Suppressor macrophage treated with lipopolysaccharide for 4 hours (primary cell): ENCODE data around the gene CLDN6.

ENCODE experiments used
- DNase-seq: peaks from one replicate; pipeline ENCODE4 v3.0.0-alpha.2; 2020

CLDN6 gene

DNA sequence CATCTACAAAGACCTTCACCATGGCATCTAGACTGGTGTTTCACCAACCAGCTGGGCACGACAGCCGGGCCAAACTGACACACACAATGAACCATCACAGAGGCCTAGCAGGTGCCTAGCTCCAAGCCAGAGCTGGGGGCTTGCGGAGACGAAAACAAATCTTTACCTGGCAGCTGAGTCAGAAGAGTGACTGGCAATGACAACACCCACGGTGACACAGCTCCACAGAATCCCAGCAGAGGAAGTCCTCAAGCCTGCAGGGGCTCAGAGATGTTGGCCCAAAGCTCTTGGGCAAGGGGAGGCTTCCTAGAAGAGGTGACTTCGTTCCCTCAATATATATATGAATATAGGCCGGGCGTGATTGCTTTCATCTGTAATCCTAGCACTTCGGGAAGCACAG is 33.5 kb upstream of the CLDN6 start:
- no peak for DNase-seq

DNA sequence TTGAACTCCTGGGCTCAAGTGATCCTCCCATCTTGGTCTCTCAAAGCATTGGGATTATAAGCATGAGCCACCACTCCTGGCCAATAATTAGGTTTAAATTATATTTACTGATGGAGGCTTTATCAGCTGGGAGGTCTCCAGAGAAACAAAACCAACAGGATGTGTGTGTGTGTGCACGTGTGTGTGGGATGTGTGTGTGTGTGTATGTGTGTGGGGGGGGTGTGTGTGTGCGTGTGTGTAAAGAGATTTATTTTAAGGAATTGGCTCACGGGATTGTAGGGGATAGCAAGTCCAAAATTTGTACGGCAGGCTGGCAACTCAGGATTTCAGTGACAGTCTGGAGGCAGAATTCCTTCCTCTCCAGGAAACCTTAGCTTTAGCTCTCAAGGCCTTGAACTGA is 33.0 kb upstream of the CLDN6 start:
- no peak for DNase-seq

- no peak for DNase-seq
These were observed 32.5 kb upstream of the CLDN6 start for GRCh38 chr16:3050487-3050886.

GRCh38 chr16:3049921-3050481 is 32.0 kb upstream of the CLDN6 start:
- DNase-seq = no peak

DNA sequence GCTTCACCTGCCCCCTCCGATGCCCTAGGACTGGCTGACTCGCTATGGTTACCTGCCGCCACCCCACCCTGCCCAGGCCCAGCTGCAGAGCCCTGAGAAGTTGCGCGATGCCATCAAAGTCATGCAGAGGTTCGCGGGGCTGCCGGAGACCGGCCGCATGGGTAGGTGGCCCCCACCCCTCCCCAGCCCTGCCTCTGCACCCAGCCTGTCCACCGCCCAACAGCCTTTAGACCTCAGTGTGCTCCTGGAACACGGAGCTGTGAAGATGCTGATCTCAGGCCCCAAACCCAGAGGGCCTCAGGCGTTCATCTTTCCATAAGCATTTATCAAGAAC is 29.4 kb upstream of the CLDN6 start:
- DNase-seq = no peak

DNA sequence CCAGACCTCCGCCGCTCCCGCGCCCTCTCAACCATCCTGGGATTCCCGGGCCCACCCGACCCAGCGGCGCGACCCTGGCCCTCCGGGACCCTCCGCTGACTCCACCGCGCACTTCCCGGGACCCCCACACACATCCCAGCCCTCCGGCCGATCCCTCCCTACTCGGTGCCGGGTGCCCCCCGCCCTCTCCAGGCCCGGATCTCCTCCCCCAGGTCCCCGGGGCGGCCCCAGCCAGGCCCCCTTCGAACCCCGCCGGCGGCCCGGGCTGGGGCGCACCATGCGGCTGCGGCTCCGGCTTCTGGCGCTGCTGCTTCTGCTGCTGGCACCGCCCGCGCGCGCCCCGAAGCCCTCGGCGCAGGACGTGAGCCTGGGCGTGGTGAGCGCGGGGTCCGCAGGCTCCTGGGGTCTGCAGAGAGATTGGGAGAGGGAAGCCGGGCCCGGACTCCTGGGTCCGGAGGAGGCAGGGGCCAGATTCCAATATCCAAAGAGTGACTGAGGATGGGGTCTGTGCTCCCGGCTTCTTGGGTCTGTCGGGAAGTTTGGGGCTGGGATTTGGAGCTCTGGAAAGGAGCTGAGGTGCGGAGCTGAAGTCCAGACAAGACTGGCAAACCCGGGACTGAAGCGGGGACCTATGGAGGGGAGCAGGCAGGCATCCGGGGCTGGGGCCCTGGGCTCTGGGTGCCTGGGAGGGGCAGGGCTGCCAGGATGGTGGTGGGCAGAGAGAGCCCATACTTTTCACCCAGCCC is 28.8 kb upstream of the CLDN6 start:
- DNase-seq = no peak

DNA sequence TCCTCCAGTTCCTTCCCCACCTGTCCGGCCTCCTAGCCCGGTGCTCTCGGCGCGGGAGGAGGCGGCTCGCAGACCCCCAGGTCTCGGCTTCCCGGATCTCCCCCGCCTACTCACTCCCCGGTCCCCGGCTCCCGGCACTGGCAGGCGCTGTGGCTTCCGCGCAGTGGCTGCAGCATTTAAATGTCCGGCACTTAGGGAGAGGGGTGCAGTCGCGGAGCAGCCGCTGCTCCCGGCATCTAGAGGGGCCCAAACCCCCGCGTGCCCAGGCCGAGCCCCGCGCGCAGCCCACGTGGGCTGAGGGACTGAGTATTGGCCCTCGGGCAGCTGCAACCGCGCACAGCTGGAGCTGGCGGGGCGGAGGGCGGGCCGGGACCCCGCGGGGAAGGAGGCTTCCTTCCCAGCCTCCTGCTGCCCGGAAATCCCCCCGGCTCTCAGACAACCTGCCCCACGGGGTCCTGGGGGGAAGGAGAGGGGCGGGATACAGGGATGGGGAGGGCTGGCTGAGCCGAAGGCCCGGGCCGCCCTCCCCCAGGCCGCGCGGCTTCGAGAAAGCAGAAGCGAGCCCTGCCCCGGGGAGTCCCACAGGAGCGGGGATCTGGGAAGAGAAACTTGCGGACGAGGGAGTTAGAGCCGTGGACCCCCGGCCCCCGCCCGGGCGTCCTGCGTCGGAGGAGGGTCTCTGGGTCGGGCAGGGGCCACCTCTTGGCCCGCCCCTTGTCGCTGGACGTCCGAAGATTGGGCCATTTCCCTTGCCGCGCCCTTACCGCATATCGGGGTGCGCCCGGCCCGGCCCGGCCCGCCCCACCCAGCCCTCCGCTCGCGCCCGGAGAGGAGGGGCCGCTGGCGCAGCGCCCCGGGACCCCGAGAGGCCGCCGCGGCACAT is 28.0 kb upstream of the CLDN6 start, which contains the start of gene MMP25:
TSS of gene MMP25 (plus strand) at position 804 of the 883 bp plus-strand sequence. CDS start 357 bp downstream, outside the sequence.
- DNase-seq = peak; percentile 85

DNA sequence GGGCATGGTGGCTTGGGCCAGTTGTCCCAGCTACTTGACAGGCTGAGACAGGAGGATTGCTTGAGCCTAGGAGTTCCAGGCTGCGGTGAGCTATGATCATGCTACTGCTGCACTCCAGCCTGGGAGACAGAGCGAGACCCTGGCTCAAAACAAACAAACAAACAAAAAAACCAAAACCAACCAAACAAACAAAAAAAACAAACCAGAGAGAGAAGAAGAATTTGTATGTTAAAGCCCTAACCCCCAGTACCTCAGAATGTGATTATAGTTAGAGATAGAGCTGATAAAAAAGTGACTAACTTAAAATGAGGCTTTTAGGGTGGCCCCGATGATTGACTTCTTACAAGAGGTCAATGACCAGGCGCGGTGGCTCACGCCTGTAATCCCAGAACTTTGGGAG is 26.7 kb upstream of the CLDN6 start:
- no peak for DNase-seq

DNA sequence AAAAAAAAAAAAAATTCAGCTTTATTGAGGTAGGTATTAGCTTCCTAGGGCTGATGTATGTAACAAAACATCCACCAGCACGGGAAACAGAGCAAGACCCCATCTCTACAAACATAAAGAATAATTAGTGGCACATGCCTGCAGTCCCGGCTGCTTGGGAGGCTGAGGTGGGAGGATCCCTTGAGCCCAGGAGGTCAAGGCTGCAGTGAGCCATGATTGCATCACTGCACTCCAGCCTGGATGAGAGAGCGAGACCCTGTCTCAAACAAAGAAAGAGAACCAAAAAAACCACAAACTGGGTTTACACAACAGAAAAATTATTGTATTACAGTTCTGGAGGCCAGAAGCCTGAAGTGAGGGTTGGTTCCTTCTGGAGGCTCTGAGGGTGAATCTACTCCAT is 24.4 kb upstream of the CLDN6 start:
- no peak for DNase-seq

DNA sequence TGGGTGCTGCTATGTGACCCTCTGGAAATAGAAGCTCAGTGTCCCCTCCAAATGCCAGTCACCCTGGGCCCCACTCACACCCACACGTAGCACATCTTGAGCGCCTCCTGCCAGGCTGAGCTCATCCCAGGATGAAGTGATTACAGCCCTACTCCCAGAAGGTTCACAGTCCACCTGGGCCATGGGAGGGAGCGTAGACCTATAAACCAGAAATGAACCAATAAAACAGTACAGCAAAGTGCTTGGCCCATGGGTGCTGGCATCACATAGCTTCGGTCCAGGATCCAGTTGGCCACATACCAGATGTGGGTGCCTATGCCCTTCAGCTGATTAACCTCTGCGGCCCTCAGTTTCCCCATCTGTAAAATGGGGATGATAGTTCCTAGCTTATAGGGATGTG is 20.9 kb upstream of the CLDN6 start:
- no peak for DNase-seq

- DNase-seq = no peak
These were observed 20.3 kb upstream of the CLDN6 start for GRCh38 chr16:3038256-3038655.

- no peak for DNase-seq
These were observed 18.8 kb upstream of the CLDN6 start, which contains the start of gene BICDL2 for GRCh38 chr16:3036726-3037315. TSS of gene BICDL2 (minus strand) at chr16:3036944. CDS start at chr16:3035496, 1,448 bp downstream.

- DNase-seq = no peak
These were observed 18.2 kb upstream of the CLDN6 start for GRCh38 chr16:3035972-3036725.

DNA sequence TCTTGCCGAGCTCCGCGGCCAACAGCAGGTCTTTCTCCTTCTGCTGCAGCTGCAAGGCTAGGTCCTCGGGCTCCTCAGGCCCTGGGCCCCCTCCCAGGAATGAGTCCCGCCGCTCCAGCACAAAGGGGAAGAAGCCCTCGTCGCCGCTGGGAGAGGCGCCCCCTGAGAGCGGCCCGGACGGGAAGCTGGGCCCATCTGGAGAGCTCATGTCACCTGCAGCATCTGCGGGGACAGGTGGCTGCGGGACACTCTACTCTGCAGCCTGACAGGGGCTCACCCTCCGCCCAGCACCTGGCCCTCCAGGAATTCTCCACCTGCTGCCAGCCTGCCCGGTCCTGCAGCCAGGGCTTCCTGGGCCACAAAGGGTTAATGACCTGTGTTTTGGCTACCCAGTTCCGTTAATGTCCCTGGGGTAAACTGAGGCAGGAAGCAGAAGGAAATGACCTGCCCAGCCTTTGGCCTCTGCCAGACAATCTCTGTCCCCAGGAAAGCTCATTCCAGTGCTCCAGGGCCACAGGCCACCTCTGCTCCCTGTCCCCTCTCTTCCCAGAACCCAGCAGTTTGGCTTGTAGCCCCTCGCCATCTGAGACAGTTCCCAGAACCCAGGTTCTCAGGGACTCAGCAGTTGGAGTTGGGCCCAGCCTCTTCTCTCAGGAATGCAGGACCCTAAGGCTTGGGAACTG is 17.4 kb upstream of the CLDN6 start:
- no peak for DNase-seq

DNA sequence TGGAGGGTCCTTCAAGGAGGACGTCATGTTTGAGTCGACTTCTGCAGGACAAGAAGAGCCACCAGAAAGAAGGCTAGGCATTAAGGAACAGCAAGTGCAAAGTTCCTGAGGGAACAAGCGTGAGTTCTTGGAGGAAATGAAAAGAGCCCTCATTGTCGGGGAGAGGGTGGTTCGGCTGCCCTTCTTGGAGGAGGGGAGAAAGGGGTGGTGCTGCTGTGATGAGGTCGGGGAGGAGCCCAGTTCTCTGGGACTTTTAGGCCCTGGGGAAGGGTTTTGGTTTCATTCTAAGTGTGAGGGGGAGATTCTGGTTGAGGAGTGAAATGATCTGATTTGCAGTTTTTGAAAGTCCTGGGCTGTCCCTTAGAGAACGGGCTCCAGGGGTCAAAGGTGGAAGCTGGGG is 14.6 kb upstream of the CLDN6 start:
- DNase-seq = peak; percentile 73

GRCh38 chr16:3030222-3031212 is 12.5 kb upstream of the CLDN6 start:
- no peak for DNase-seq

DNA sequence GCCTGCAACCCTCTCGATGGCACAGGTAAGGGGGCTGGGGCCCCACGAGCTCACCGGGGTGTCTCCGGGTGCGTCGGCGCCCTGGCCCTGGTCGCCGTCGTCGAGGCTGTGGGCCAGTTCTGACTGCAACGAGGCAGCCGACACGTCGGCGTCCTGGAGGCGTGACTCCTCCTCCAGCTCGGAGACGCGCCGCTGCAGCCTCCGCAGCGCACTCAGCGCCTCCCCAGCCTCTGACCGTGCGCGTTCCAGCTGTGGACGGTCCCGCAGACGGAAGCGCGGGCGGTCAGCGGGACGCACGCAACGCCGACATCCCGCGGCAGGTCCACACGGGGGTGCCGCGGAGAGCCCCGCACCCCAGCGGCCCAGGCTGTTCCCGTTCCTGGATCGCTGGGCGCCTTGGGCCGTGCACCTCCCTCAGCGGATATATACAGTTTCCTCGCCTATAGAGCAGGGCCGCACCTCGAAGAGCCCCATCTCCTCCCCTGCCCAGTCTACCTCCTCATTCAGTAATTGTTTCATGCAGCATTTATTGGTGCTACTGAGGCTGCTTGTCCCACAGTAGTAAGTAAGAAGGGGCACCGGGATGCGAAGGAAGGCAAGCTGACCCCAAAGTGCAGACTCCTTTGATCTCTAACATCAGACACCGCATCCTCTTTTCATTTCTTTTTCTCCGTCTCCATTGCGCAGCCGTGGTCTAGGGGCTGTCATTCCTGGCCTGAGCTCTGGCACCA is 11.7 kb upstream of the CLDN6 start:
- DNase-seq = peak; percentile 50

- no peak for DNase-seq
These were observed 10.8 kb upstream of the CLDN6 start for GRCh38 chr16:3028716-3029319.

GRCh38 chr16:3027983-3028715 is 10.2 kb upstream of the CLDN6 start:
- DNase-seq = peak; percentile 90
